ENCODE measurements around the gene GCFC2.

Gene GCFC2

GRCh38 chr2:75710577-75711253 is at the start of gene GCFC2:
GCFC2 (minus strand) TSS chr2:75710915; CDS start chr2:75710855, 60 bp downstream.
- Histone ChIP-seq H3K9me3 (ENCODE audit: control insufficient read depth, low read length) (no peaks in the 10 kb centered on the region), H3K27me3 (ENCODE audit: control insufficient read depth, insufficient read depth, low read length) (no peaks in the 10 kb centered on the region), H3K9ac (ENCODE audit: low read length) (peak within 1 kb of the TSS; percentile 75), H3K4me3 (ENCODE audit: low read length) (peak within 1 kb of the TSS; percentile 17), H3K36me3 (ENCODE audit: control insufficient read depth, insufficient read depth, low read length) (no peaks in the 10 kb centered on the region), H3K4me1 (ENCODE audit: control insufficient read depth, insufficient read depth, low read length) (peaks cover 4% of the 10 kb centered on the region)

DNA sequence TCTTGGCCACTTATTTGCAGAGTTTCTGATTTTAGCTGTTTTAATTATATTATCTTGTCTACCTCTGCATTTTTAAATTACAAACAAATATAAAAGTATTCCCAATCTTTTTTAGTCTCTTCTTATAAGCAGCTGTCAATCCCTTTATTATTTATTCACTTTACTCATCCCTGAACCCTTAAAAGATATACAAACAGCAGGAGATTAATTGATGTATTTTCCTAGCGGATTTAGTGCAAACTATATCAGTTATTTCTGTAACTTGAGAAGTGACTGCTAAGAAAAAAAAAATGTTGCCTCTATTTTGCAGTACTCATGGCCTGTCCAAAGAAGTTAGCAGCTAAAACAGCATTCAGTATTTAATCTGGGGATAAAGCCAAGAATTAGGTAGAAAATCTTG is 42.1 kb upstream of the GCFC2 start:
- Histone ChIP-seq H3K4me1 (ENCODE audit: control insufficient read depth, insufficient read depth, low read length) (no peaks in the 10 kb centered on the region), H3K9ac (ENCODE audit: low read length) (no peak overlapping the region), H3K27me3 (ENCODE audit: control insufficient read depth, insufficient read depth, low read length) (no peaks in the 10 kb centered on the region), H3K36me3 (ENCODE audit: control insufficient read depth, insufficient read depth, low read length) (no peaks in the 10 kb centered on the region), H3K9me3 (ENCODE audit: control insufficient read depth, low read length) (no peaks in the 10 kb centered on the region), H3K4me3 (ENCODE audit: low read length) (no peak overlapping the region)

- no peak overlapping the region for H3K9ac ChIP-seq (ENCODE audit: low read length)
- H3K4me1 ChIP-seq (ENCODE audit: control insufficient read depth, insufficient read depth, low read length), result no peaks in the 10 kb centered on the region
- no peaks in the 10 kb centered on the region for H3K9me3 ChIP-seq (ENCODE audit: control insufficient read depth, low read length)
- H3K36me3 ChIP-seq (ENCODE audit: control insufficient read depth, insufficient read depth, low read length), result no peaks in the 10 kb centered on the region
- H3K27me3 ChIP-seq (ENCODE audit: control insufficient read depth, insufficient read depth, low read length), result no peaks in the 10 kb centered on the region
- H3K4me3 ChIP-seq (ENCODE audit: low read length), result no peak overlapping the region
Measured at GRCh38 chr2:75751824-75752468, 41.2 kb upstream of the GCFC2 start.

DNA sequence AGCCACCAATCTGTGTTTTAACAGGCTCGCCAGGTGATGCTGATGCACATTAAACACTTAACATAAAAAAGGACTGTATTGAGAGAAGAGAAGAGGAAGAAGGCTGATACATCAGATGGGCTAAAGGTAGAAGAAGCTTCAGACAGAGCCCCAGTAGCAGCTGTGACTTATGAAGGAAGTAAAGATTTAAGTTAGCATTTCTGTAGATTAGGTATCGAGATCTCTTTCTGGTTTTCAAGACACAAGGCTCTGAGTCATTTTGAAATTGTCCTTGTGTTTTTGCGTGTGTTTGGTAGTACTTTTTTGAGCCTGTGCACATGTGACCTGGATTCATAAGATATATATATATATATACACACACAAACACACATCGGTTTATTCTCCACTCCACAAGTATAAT is 40.6 kb upstream of the GCFC2 start:
- Histone ChIP-seq H3K9me3 (ENCODE audit: control insufficient read depth, low read length) (no peaks in the 10 kb centered on the region), H3K4me1 (ENCODE audit: control insufficient read depth, insufficient read depth, low read length) (no peaks in the 10 kb centered on the region), H3K9ac (ENCODE audit: low read length) (no peak overlapping the region), H3K27me3 (ENCODE audit: control insufficient read depth, insufficient read depth, low read length) (no peaks in the 10 kb centered on the region), H3K4me3 (ENCODE audit: low read length) (no peak overlapping the region), H3K36me3 (ENCODE audit: control insufficient read depth, insufficient read depth, low read length) (no peaks in the 10 kb centered on the region)

GRCh38 chr2:75737961-75738360 is 27.2 kb upstream of the GCFC2 start:
- Histone ChIP-seq H3K9me3 (ENCODE audit: control insufficient read depth, low read length) (no peaks in the 10 kb centered on the region), H3K36me3 (ENCODE audit: control insufficient read depth, insufficient read depth, low read length) (no peaks in the 10 kb centered on the region), H3K27me3 (ENCODE audit: control insufficient read depth, insufficient read depth, low read length) (no peaks in the 10 kb centered on the region), H3K9ac (ENCODE audit: low read length) (no peak overlapping the region), H3K4me3 (ENCODE audit: low read length) (no peak overlapping the region), H3K4me1 (ENCODE audit: control insufficient read depth, insufficient read depth, low read length) (no peaks in the 10 kb centered on the region)

DNA sequence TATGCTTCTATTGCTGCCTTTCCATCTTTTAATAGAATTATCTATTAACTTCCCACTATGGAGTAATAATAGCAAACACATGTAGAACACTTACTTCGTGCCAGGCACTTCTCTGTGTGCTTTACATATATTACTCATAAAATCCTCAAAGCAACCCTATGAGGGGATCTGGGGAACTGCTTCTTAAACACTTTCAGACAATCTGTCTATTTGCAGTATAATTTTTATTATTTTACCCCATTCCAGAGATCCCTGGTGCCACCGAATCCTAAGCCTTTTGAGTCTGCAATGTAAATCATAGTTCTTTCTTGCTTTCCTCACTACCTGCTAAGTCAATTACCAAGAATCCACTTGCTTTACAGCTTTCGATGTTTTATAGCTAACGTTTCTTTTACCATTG is 25.6 kb upstream of the GCFC2 start:
- H3K9me3 ChIP-seq (ENCODE audit: control insufficient read depth, low read length), result no peaks in the 10 kb centered on the region
- no peak overlapping the region for H3K4me3 ChIP-seq (ENCODE audit: low read length)
- H3K4me1 ChIP-seq (ENCODE audit: control insufficient read depth, insufficient read depth, low read length), result no peaks in the 10 kb centered on the region
- no peaks in the 10 kb centered on the region for H3K27me3 ChIP-seq (ENCODE audit: control insufficient read depth, insufficient read depth, low read length)
- no peaks in the 10 kb centered on the region for H3K36me3 ChIP-seq (ENCODE audit: control insufficient read depth, insufficient read depth, low read length)
- H3K9ac ChIP-seq (ENCODE audit: low read length), result no peak overlapping the region

- no peak overlapping the region for H3K4me3 ChIP-seq (ENCODE audit: low read length)
- H3K27me3 ChIP-seq (ENCODE audit: control insufficient read depth, insufficient read depth, low read length), result no peaks in the 10 kb centered on the region
- no peak overlapping the region for H3K9ac ChIP-seq (ENCODE audit: low read length)
- no peaks in the 10 kb centered on the region for H3K36me3 ChIP-seq (ENCODE audit: control insufficient read depth, insufficient read depth, low read length)
- no peaks in the 10 kb centered on the region for H3K9me3 ChIP-seq (ENCODE audit: control insufficient read depth, low read length)
- no peaks in the 10 kb centered on the region for H3K4me1 ChIP-seq (ENCODE audit: control insufficient read depth, insufficient read depth, low read length)
Measured at GRCh38 chr2:75729861-75730260, 19.1 kb upstream of the GCFC2 start.

GRCh38 chr2:75728614-75729419 is 18.1 kb upstream of the GCFC2 start:
- H3K4me3 ChIP-seq (ENCODE audit: low read length), result no peak overlapping the region
- no peak overlapping the region for H3K9ac ChIP-seq (ENCODE audit: low read length)
- H3K27me3 ChIP-seq (ENCODE audit: control insufficient read depth, insufficient read depth, low read length), result no peaks in the 10 kb centered on the region
- no peaks in the 10 kb centered on the region for H3K36me3 ChIP-seq (ENCODE audit: control insufficient read depth, insufficient read depth, low read length)
- no peaks in the 10 kb centered on the region for H3K9me3 ChIP-seq (ENCODE audit: control insufficient read depth, low read length)
- H3K4me1 ChIP-seq (ENCODE audit: control insufficient read depth, insufficient read depth, low read length), result no peaks in the 10 kb centered on the region

GRCh38 chr2:75722687-75723086 is 12.0 kb upstream of the GCFC2 start:
- Histone ChIP-seq H3K9me3 (ENCODE audit: control insufficient read depth, low read length) (no peaks in the 10 kb centered on the region), H3K4me3 (ENCODE audit: low read length) (no peak overlapping the region), H3K36me3 (ENCODE audit: control insufficient read depth, insufficient read depth, low read length) (no peaks in the 10 kb centered on the region), H3K9ac (ENCODE audit: low read length) (no peak overlapping the region), H3K27me3 (ENCODE audit: control insufficient read depth, insufficient read depth, low read length) (no peaks in the 10 kb centered on the region), H3K4me1 (ENCODE audit: control insufficient read depth, insufficient read depth, low read length) (no peaks in the 10 kb centered on the region)

GRCh38 chr2:75720525-75720924 is 9.8 kb upstream of the GCFC2 start:
- Histone ChIP-seq H3K9ac (ENCODE audit: low read length) (no peak overlapping the region), H3K4me1 (ENCODE audit: control insufficient read depth, insufficient read depth, low read length) (no peaks in the 10 kb centered on the region), H3K4me3 (ENCODE audit: low read length) (no peak overlapping the region), H3K27me3 (ENCODE audit: control insufficient read depth, insufficient read depth, low read length) (no peaks in the 10 kb centered on the region), H3K9me3 (ENCODE audit: control insufficient read depth, low read length) (no peaks in the 10 kb centered on the region), H3K36me3 (ENCODE audit: control insufficient read depth, insufficient read depth, low read length) (no peaks in the 10 kb centered on the region)

DNA sequence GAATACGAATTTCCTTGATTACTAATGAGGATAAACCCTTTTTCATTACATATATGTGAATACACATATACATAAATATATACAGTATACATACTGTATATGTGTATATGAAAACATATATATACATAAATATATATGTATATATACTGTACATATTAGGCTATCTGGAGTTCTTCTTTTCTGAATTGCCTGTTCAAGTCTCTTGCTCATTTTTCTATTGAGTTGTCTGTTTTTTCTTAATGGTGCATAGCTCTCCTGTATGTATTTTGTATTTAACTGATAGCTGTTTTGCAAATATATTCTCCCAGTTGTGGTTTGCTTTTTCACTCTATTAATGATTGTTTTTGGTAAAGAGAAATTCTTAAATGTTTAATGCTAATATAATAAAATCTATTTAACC is 8.9 kb upstream of the GCFC2 start:
- Histone ChIP-seq H3K4me1 (ENCODE audit: control insufficient read depth, insufficient read depth, low read length) (no peaks in the 10 kb centered on the region), H3K27me3 (ENCODE audit: control insufficient read depth, insufficient read depth, low read length) (no peaks in the 10 kb centered on the region), H3K9me3 (ENCODE audit: control insufficient read depth, low read length) (no peaks in the 10 kb centered on the region), H3K9ac (ENCODE audit: low read length) (no peak overlapping the region), H3K36me3 (ENCODE audit: control insufficient read depth, insufficient read depth, low read length) (no peaks in the 10 kb centered on the region), H3K4me3 (ENCODE audit: low read length) (no peak overlapping the region)

DNA sequence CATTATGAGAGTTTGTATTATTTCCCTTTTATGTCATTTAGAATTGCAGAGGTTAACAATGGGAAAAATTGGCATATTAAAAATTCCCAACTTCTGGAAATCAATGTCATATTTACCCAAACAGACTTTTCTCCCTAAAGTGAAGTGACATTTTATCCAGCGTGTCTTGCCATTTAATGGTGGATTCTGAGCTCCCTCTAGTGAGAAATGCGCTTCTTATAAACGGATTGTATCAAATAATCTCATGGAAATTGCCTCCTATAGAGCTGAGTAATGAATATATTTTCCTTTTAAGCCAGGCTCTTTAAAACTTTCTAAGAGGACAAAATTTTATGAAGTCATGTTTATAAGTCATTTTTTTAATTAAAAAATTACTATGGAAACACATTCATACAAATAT is 5.7 kb upstream of the GCFC2 start:
- no peaks in the 10 kb centered on the region for H3K27me3 ChIP-seq (ENCODE audit: control insufficient read depth, insufficient read depth, low read length)
- no peaks in the 10 kb centered on the region for H3K9me3 ChIP-seq (ENCODE audit: control insufficient read depth, low read length)
- H3K36me3 ChIP-seq (ENCODE audit: control insufficient read depth, insufficient read depth, low read length), result no peaks in the 10 kb centered on the region
- no peak overlapping the region for H3K4me3 ChIP-seq (ENCODE audit: low read length)
- no peaks in the 10 kb centered on the region for H3K4me1 ChIP-seq (ENCODE audit: control insufficient read depth, insufficient read depth, low read length)
- H3K9ac ChIP-seq (ENCODE audit: low read length), result no peak overlapping the region
